ENCODE measurements around the gene SERPINE1.

Gene SERPINE1

GRCh38 chr7:101172005-101172853, 45.3 kb downstream of the SERPINE1 start:
- DNase-seq: peak; percentile 45

DNA sequence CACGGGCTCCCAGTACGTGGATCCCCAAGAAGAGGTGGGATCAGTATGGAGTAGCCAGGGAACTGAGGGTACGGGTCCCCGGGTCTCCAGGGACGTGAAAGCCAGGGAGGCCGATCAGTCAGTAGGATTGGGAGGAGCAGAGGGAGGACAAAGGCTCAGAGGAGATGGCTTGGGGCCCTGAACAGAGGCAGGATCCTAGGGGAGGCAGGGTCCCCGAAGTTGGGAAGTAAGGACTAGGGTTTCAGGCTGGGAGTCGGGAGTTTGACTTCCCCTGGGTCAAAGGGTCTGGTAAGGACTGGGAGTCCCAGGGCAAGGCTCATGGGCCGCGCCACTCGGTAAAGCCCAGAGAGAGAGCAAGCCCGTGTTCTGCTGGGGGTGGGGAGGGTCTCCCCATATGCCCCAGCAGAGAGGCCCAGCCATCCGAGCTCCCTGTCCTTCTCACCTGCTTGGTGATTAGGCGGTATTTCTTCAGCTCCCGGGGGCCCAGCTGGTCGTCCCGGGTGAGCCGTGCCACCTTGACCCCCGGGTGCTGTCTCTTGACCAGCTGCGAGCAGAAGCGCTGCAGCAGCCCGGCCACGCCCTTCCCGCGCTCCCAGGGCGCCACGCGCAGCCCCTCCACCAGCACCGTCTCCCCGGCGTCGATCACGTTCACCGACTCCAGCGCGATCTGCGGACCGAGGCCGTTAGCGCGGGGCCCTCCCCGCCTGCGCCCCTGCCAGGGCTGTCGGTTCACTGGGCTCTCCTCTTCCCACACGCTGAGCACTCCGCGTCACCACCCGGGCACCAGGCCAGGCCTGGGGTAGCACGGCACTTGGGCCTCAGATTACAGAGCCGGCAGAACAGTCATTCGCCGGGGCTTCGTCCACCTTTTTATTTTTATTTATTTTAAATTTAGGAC, 46.2 kb downstream of the SERPINE1 start:
- DNase-seq: peak; percentile 66

DNA sequence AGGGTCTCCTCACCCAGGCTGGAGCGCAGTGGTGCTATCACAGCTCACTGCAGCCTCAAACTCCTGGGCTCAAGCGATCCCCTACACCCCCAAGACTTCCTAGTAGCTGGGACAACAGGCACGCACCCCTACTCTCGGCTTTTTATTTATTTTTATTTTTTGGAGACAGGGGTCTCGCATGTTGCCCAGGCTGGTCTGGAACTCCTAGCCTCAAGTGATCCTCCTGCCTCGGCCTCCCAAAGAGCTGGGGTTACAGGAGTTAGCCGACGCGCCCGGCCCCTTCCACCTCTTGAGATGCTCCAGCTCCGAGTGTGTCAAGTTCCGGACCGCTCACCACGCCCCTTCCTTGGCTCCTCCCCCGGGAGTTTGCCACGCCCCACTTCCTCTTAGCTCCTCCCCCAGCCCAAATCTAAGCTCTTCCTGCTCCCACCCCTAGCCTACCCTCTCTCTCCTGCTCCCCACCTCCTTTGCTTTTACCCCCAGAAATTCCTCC, 46.9 kb downstream of the SERPINE1 start:
- DNase-seq: peak; percentile 39

DNA sequence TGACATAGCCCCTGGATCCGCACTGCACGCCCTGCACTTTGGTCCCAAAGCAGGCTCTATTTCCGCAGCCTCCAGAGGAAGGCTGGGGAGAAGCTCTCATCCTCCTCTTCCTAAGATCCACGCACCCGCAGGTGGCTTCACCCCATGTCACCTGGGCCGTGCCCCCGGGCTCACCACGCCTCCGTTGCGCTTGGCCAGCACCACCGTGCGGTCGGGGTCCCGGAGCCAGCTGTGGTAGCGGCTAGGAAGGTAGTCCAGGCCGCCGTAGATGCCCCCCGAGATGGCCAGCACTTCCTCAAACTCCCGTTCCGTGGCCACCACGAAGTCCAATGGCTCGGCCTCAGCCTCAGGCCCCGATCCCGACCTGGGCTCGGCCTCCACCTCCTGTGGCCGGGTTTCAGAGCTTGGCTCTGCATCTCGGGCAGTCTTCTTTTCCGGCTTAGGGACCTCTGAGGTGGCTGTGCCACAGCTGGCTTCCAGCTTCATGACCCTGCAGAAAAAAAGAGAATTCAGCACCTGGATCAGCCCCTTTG, 47.5 kb downstream of the SERPINE1 start:
- DNase-seq: no peak

- DNase-seq: no peak
Observed at GRCh38 chr7:101175664-101176063, 48.8 kb downstream of the SERPINE1 start.

DNA sequence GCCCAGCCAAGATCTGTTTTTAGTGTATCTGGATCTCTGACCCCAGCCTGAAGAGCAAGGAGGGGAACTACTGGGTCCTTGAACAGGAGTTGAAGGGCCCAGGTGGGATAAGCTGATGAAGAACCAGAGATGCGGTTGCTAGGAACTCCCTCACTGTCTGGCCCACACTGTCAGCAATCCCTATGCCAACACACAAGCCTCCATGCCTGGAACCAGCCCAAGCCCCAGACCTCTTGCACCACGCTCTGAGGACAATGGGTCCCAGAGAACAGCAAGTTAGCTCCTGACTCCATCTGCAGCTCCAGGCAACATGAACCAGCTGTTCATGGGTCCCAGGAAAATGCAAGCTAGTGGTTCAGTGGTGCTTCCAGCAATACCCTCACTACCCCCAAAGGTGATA, 50.7 kb downstream of the SERPINE1 start:
- DNase-seq: no peak

- DNase-seq: no peak
Observed at GRCh38 chr7:101179117-101179516, 52.2 kb downstream of the SERPINE1 start.

DNA sequence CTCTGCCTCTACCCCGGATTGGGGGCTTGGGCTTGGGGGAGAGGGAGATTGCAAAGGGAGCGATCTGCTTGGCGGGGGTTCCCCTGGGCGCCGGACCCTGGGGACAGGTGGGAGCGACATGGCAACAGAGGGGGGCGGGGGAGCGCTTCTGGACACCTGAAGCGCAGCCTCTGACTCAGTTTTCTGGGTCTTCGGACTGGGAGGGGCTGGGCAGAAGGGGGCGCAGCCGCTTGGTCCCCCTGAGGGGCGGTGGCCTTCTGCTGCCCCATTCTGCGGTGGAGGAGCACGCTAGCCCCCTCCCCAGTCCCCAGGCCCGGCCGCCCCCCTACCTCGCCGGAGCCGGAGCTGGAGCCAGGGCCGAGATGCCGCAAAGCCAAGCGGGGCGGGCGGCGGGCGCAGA, 52.8 kb downstream of the SERPINE1 start:
- DNase-seq: no peak

DNA sequence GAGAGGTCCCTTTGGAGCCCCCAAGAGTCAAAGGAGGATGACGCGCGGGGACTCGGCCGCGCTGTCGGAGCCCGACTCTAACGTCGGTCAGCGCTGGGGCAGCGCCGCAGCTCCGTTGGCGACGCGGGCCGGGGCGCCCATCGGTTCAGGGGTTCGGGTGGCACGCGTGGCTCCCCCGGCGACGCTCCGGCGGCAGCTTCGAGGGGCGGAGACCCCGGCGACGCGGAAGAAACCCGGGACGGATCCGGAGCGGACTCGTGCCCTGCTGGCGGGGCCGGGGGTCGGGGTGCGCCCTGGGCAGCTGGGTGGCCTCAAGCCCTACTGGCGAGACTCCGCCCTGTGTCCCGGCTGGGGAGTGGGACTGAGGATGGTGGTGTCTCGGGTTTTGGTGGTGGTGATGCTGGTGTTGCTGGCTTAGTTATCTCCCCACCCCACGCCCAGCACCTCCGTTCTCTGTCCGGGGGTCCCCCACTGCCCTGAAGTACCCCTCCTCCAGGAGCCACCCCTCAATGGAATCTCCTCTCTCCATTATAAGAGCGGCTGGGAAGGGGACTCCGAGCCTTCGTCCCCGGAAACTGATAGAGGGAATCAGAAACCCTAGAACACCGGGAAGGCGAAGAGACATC, 53.3 kb downstream of the SERPINE1 start, which contains the start of gene NAT16:
NAT16 (minus strand) TSS at position 164 of the 626 bp plus-strand sequence. CDS start 5,486 bp downstream, outside the sequence.
- no peak for DNase-seq

- DNase-seq: no peak
Observed at GRCh38 chr7:101185258-101185839, 58.4 kb downstream of the SERPINE1 start.

GRCh38 chr7:101186194-101186593, 59.3 kb downstream of the SERPINE1 start:
- no peak for DNase-seq

GRCh38 chr7:101186844-101187428, 60.0 kb downstream of the SERPINE1 start:
- no peak for DNase-seq

Measured in NCI-H2029 treated with DMSO at 0.1 percent for 48 hours (cell line).